HepG2 (cell line): ENCODE results near the gene PPP2R5D. TPM values are rescaled to one million over a fixed set of nuclear protein-coding genes. Genes with fewer than 3 reads are reported as not detected.

ENCODE experiments used
- ATF2 ChIP-seq: sonication (generic); formaldehyde crosslinking; IDR thresholded peaks from 2 replicates; pipeline ENCODE4 v1.4.0; 2020; ENCODE audit warnings: missing genetic modification reagents
- BCL6 ChIP-seq: IDR thresholded peaks from 2 replicates; pipeline ENCODE4 v1.6.1; 2016; ENCODE audit warnings: missing genetic modification reagents, missing compliant biosample characterization
- ETS1 ChIP-seq: sonication (generic); formaldehyde crosslinking; IDR thresholded peaks from 2 replicates; pipeline ENCODE4 v1.4.0; 2020; ENCODE audit warnings: missing genetic modification reagents
- FOXA3 ChIP-seq: IDR thresholded peaks from 2 replicates; pipeline ENCODE4 v1.6.1; 2016; ENCODE audit warnings: missing genetic modification reagents, missing compliant biosample characterization
- HIVEP1 ChIP-seq: sonication (generic); formaldehyde crosslinking; IDR thresholded peaks from 2 replicates; pipeline ENCODE4 v1.4.0; 2020; ENCODE audit warnings: mild to moderate bottlenecking, missing genetic modification reagents
- IRF2 ChIP-seq: IDR thresholded peaks from 2 replicates; pipeline ENCODE4 v1.6.1; 2018; ENCODE audit warnings: missing genetic modification reagents, missing compliant biosample characterization
- KLF15 ChIP-seq: sonication (generic); formaldehyde crosslinking; IDR thresholded peaks from 2 replicates; pipeline ENCODE4 v1.8.1; 2023; ENCODE audit warnings: borderline replicate concordance, mild to moderate bottlenecking, inconsistent platforms, missing genetic modification reagents, mixed read lengths
- KLF6 ChIP-seq: IDR thresholded peaks from 2 replicates; pipeline ENCODE4 v1.8.0; 2016; ENCODE audit warnings: missing biosample characterization, missing genetic modification reagents
- MED1 ChIP-seq: sonication (generic); formaldehyde crosslinking; IDR thresholded peaks from 2 replicates; pipeline ENCODE4 v1.4.0; 2020; ENCODE audit warnings: missing genetic modification reagents
- MIXL1 ChIP-seq: IDR thresholded peaks from 2 replicates; pipeline ENCODE4 v1.6.1; 2016
- MXD4 ChIP-seq: IDR thresholded peaks from 2 replicates; pipeline ENCODE4 v1.6.1; 2016; ENCODE audit warnings: mild to moderate bottlenecking, missing biosample characterization, missing genetic modification reagents
- NKX3-1 ChIP-seq: sonication (generic); formaldehyde crosslinking; IDR thresholded peaks from 2 replicates; pipeline ENCODE4 v1.5.0; 2020; ENCODE audit warnings: missing genetic modification reagents
- PLRG1 ChIP-seq: fragments of 450-650 bp; conservative IDR thresholded peaks from 2 replicates; pipeline ENCODE4 v1.6.1; 2016
- POLR2A ChIP-seq, 2 experiments: IDR thresholded peaks; 2 replicates each; pipeline ENCODE4 v1.6.1; 2011; ENCODE audit warnings: low read depth in 2 of 2, low read length in 2 of 2, mild to moderate bottlenecking in 1 of 2, moderate library complexity in 1 of 2; ENCODE audit not compliant: insufficient read depth in 1 of 2
- RORA ChIP-seq: sonication (generic); formaldehyde crosslinking; IDR thresholded peaks from 2 replicates; pipeline ENCODE4 v1.5.0; 2020; ENCODE audit warnings: mild to moderate bottlenecking, missing genetic modification reagents, moderate library complexity
- SAP130 ChIP-seq: IDR thresholded peaks from 2 replicates; pipeline ENCODE4 v1.6.1; 2016; ENCODE audit warnings: low read depth
- SIN3B ChIP-seq: fragments of 150-350 bp; IDR thresholded peaks from 2 replicates; pipeline ENCODE4 v1.6.1; 2014; ENCODE audit warnings: low read length
- TARDBP ChIP-seq: sonication (generic); formaldehyde crosslinking; IDR thresholded peaks from 2 replicates; pipeline ENCODE4 v1.8.0; 2022; ENCODE audit warnings: mild to moderate bottlenecking, missing genetic modification reagents
- THAP11 ChIP-seq: IDR thresholded peaks from 2 replicates; pipeline ENCODE4 v1.6.1; 2016; ENCODE audit warnings: missing biosample characterization, missing genetic modification reagents
- TOE1 ChIP-seq: sonication (generic); formaldehyde crosslinking; IDR thresholded peaks from 2 replicates; pipeline ENCODE4 v1.4.0; 2020; ENCODE audit warnings: mild to moderate bottlenecking, missing genetic modification reagents
- ZFP41 ChIP-seq: sonication (generic); formaldehyde crosslinking; IDR thresholded peaks from 2 replicates; pipeline ENCODE4 v1.4.0; 2020; ENCODE audit warnings: mild to moderate bottlenecking, missing genetic modification reagents, borderline replicate concordance
- ZFP90 ChIP-seq: sonication (generic); formaldehyde crosslinking; IDR thresholded peaks from 2 replicates; pipeline ENCODE4 v1.8.0; 2022; ENCODE audit warnings: missing genetic modification reagents, mild to moderate bottlenecking, inconsistent platforms, borderline replicate concordance
- ZNF101 ChIP-seq: sonication (generic); formaldehyde crosslinking; IDR thresholded peaks from 2 replicates; pipeline ENCODE4 v1.4.0; 2020; ENCODE audit warnings: mild to moderate bottlenecking, low read depth, missing genetic modification reagents, borderline replicate concordance
- ZNF333 ChIP-seq: sonication (generic); formaldehyde crosslinking; IDR thresholded peaks from 2 replicates; pipeline ENCODE4 v1.4.0; 2020; ENCODE audit warnings: mild to moderate bottlenecking, missing genetic modification reagents, borderline replicate concordance
- ZNF441 ChIP-seq: sonication (generic); formaldehyde crosslinking; IDR thresholded peaks from 2 replicates; pipeline ENCODE4 v1.7.0; 2021; ENCODE audit warnings: missing genetic modification reagents, borderline replicate concordance
- ZNF557 ChIP-seq: sonication (generic); formaldehyde crosslinking; IDR thresholded peaks from 2 replicates; pipeline ENCODE4 v1.4.0; 2020; ENCODE audit warnings: missing genetic modification reagents
- ZNF576 ChIP-seq: sonication (generic); formaldehyde crosslinking; IDR thresholded peaks from 2 replicates; pipeline ENCODE4 v1.4.0; 2020; ENCODE audit warnings: mild to moderate bottlenecking, missing genetic modification reagents
- ZNF704 ChIP-seq: sonication (generic); formaldehyde crosslinking; IDR thresholded peaks from 2 replicates; pipeline ENCODE4 v1.8.1; 2023; ENCODE audit warnings: mild to moderate bottlenecking, inconsistent platforms, moderate library complexity, missing genetic modification reagents, borderline replicate concordance
- ZNF749 ChIP-seq: sonication (generic); formaldehyde crosslinking; IDR thresholded peaks from 2 replicates; pipeline ENCODE4 v1.8.0; 2022; ENCODE audit warnings: mild to moderate bottlenecking, missing genetic modification reagents, moderate library complexity, borderline replicate concordance
- polyA plus RNA-seq, 8 experiments: library from polyadenylated mRNA; depleted of rRNA in 3 of 8; stranded (reverse) in 7 of 8; unstranded in 1 of 8; fragments of >200 nt; fragmentation: Illumina TruSeq in 4 of 8; extraction: Trizol in 4 of 8; gene quantifications; 2 replicates each; pipeline versions ENCODE4 v1.2.1 to v1.2.3, GENCODE V29; 2011 to 2016; ENCODE audit warnings: low read depth in 4 of 8, missing spikeins in 1 of 8, mixed read lengths in 1 of 8; ENCODE audit not compliant: insufficient read depth in 1 of 8
- total RNA-seq, 5 experiments: library from RNA; depleted of rRNA; stranded (reverse); fragments of >200 nt; fragmentation: Illumina TruSeq; extraction: Trizol; gene quantifications; 2 replicates each; pipeline ENCODE4 v1.2.3, GENCODE V29; 2016; ENCODE audit warnings: low read depth in 1 of 5

PPP2R5D gene
- total and polyA plus RNA-seq, 2 of the 13 experiments (the other 11 are each of a cell fraction or from before 2014, with no cell fraction given), result 53.7 to 60.4 TPM

- TF ChIP-seq HIVEP1 (peak; percentile 11; the same call in 1 of the 2 replicates), MXD4 (CRISPR knock-in tag) (peak; percentile 75), ATF2 (CRISPR knock-in tag) (peak; percentile 29; the same call in 1 of the 2 replicates), ZNF101 (CRISPR knock-in tag) (no peak), ZNF333 (peak; percentile 24; the same call in 1 of the 2 replicates), ZNF749 (0 out of 2 replicates have a peak, but pooled peaks have one; percentile 46), ZFP41 (CRISPR knock-in tag) (no peak), MIXL1 (CRISPR knock-in tag) (no peak), RORA (CRISPR knock-in tag) (no peak), ZNF576 (CRISPR knock-in tag) (0 out of 2 replicates have a peak, but pooled peaks have one; percentile 45), MED1 (CRISPR knock-in tag) (peak; percentile 47), SIN3B (no peak), ZNF704 (CRISPR knock-in tag) (peak; percentile 87; the same call in 1 of the 2 replicates), TOE1 (no peak), IRF2 (peak; percentile 17), FOXA3 (CRISPR knock-in tag) (0 out of 2 replicates have a peak, but pooled peaks have one; percentile 30), ZNF441 (CRISPR knock-in tag) (peak; percentile 54; the same call in 1 of the 2 replicates), THAP11 (0 out of 2 replicates have a peak, but pooled peaks have one; percentile 33), PLRG1 (no peak), TARDBP (CRISPR knock-in tag) (peak; percentile 85), POLR2A (IDR thresholded peaks at IDR 0.05; ENCODE audit: insufficient read depth in 1 of 2, low read depth in 2 of 2, low read length in 2 of 2) (peak; percentile 25 to 46; a peak in 2 of 4 replicates), BCL6 (CRISPR knock-in tag) (peak; percentile 39; the same call in 1 of the 2 replicates), KLF6 (CRISPR knock-in tag) (0 out of 2 replicates have a peak, but pooled peaks have one; percentile 76), ZNF557 (CRISPR knock-in tag) (no peak), NKX3-1 (peak; percentile 47; the same call in 1 of the 2 replicates), KLF15 (CRISPR knock-in tag) (peak; percentile 99), ZFP90 (CRISPR knock-in tag) (no peak; the same call in none of the 2 replicates), SAP130 (peak; percentile 96), ETS1 (CRISPR knock-in tag) (no peak)
Observed at GRCh38 chr6:42960243-42961019, 23.9 kb upstream of the PPP2R5D start, which contains the start of gene GNMT (continued).
